Endothelial cell of umbilical vein (primary cell): ENCODE data around the gene DNAJC30. TPM values are rescaled to one million over a fixed set of nuclear protein-coding genes. Genes with fewer than 3 reads are reported as not detected.

Source experiments
- Bru-seq: library from RNA; stranded (reverse); fragments of 400-500 nt; gene quantifications from one replicate; lab custom pipeline; 2021; lab: Mats Ljungman, UMichigan
- BruChase-seq, 2 experiments: library from RNA; stranded (reverse); fragments of 400-500 nt; gene quantifications; one replicate each; lab custom pipeline; 2021; lab: Mats Ljungman, UMichigan
- BruUV-seq: library from RNA; stranded (reverse); fragments of 400-500 nt; replicated peaks from 2 replicates; lab custom pipeline; 2021; lab: Mats Ljungman, UMichigan
- CTCF ChIA-PET: fragments of 300-600, 350-600 bp; sonication (Branson Sonifier 250); formaldehyde crosslinking; loops from one replicate; lab custom pipeline; 2021; ENCODE audit warnings: antibody characterized with exemption, inconsistent platforms; lab: Charles Lee
- POLR2A ChIA-PET: fragments of 300-600, 350-600 bp; sonication (Branson Sonifier 250); formaldehyde crosslinking; loops from one replicate; lab custom pipeline; 2021; ENCODE audit warnings: antibody characterized with exemption, inconsistent platforms; lab: Charles Lee
- DNase-seq: peaks from one replicate; pipeline ENCODE4 v3.0.0-alpha.2; 2011; ENCODE audit warnings: low read depth, low spot score
- FAIRE-seq: peaks from 2 replicates; lab custom pipeline; 2011; peaks lifted over from hg19 to GRCh38; lab: Jason Lieb, UNC
- H2AFZ ChIP-seq: 2 replicates; pipeline ENCODE4 v1.6.0; 2012; ENCODE audit warnings: low read depth, low read length, control low read depth, inconsistent platforms
- H3K27ac ChIP-seq: 2 replicates; pipeline ENCODE4 v1.5.1; 2011; ENCODE audit warnings: low read depth, mild to moderate bottlenecking, control low read depth, low read length, moderate library complexity; ENCODE audit not compliant: insufficient read depth
- H3K27me3 ChIP-seq, 2 experiments: 2 replicates each; pipeline versions ENCODE4 v1.6.0 to v1.6.1; 2011; ENCODE audit warnings: low read length in 2 of 2, mixed read lengths in 1 of 2; ENCODE audit not compliant: control insufficient read depth in 2 of 2, insufficient read depth in 2 of 2
- H3K36me3 ChIP-seq, 2 experiments: 2 replicates in 1 of 2; 3 replicates in 1 of 2; pipeline ENCODE4 v1.5.1; 2011; ENCODE audit warnings: low read length in 2 of 2, mild to moderate bottlenecking in 1 of 2, moderate library complexity in 1 of 2; ENCODE audit not compliant: control insufficient read depth in 2 of 2, insufficient read depth in 2 of 2; ENCODE audit errors: extremely low read depth in 1 of 2
- H3K4me1 ChIP-seq: 3 replicates; pipeline ENCODE4 v1.5.1; 2011; ENCODE audit warnings: mild to moderate bottlenecking, low read length; ENCODE audit not compliant: control insufficient read depth, insufficient read depth; ENCODE audit errors: extremely low read depth
- H3K4me2 ChIP-seq: 2 replicates; pipeline ENCODE4 v1.6.1; 2011; ENCODE audit warnings: low read length, control low read depth, mixed read lengths; ENCODE audit not compliant: insufficient read depth
- H3K4me3 ChIP-seq, 3 experiments: fragments of 200-600 bp in 1 of 3; sonication (generic), shearing (Covaris generic) in 1 of 3; replicated peaks in 1 of 3; 2 replicates each; pipeline ENCODE4 v1.5.1; 2011 to 2016; ENCODE audit warnings: control low read depth in 3 of 3, low read length in 3 of 3, mild to moderate bottlenecking in 2 of 3, inconsistent platforms in 1 of 3, low read depth in 1 of 3, moderate library complexity in 1 of 3; ENCODE audit not compliant: insufficient read depth in 1 of 3
- H3K79me2 ChIP-seq: 2 replicates; pipeline ENCODE4 v1.6.0; 2012; ENCODE audit warnings: low read length, inconsistent platforms; ENCODE audit not compliant: control insufficient read depth, insufficient read depth
- H3K9ac ChIP-seq: replicated peaks from 2 replicates; pipeline ENCODE3; 2011; ENCODE audit warnings: low read length, control low read depth; ENCODE audit not compliant: insufficient read depth; ENCODE audit errors: extremely low read depth
- H3K9me1 ChIP-seq: replicated peaks from 3 replicates; pipeline ENCODE4 v1.6.0; 2011; ENCODE audit warnings: mild to moderate bottlenecking, low read length; ENCODE audit not compliant: control insufficient read depth, insufficient read depth; ENCODE audit errors: extremely low read depth
- H3K9me3 ChIP-seq: replicated peaks from 2 replicates; pipeline ENCODE4 v1.5.1; 2012; ENCODE audit warnings: low read length, inconsistent platforms; ENCODE audit not compliant: control insufficient read depth, insufficient read depth
- H4K20me1 ChIP-seq: replicated peaks from 2 replicates; pipeline ENCODE3; 2011; ENCODE audit warnings: mild to moderate bottlenecking, low read length; ENCODE audit not compliant: control insufficient read depth, insufficient read depth; ENCODE audit errors: extremely low read depth
- EZH2 ChIP-seq: IDR thresholded peaks from 2 replicates; pipeline ENCODE4 v1.6.1; 2012; ENCODE audit warnings: borderline replicate concordance, low read depth, mild to moderate bottlenecking, moderate library complexity, low read length, inconsistent platforms; ENCODE audit not compliant: severe bottlenecking
- GATA2 ChIP-seq: IDR thresholded peaks from 2 replicates; pipeline ENCODE4 v1.7.0; 2011; ENCODE audit warnings: low read depth, mild to moderate bottlenecking, moderate library complexity, mixed read lengths, low read length; ENCODE audit not compliant: insufficient read length, insufficient read depth
- MAX ChIP-seq: IDR thresholded peaks from 2 replicates; pipeline ENCODE4 v1.6.1; 2011; ENCODE audit not compliant: insufficient read depth, insufficient read length
- POLR2A ChIP-seq: IDR thresholded peaks from 2 replicates; pipeline ENCODE4 v1.6.1; 2012; ENCODE audit warnings: low read depth, mild to moderate bottlenecking, control low read depth, low read length
- POLR2AphosphoS5 ChIP-seq: IDR thresholded peaks from 2 replicates; pipeline ENCODE4 v1.6.1; 2012; ENCODE audit warnings: low read depth, mild to moderate bottlenecking, control low read depth, low read length, moderate library complexity; ENCODE audit not compliant: insufficient read depth
- dilution Hi-C: fragments of 300-500 bp; cut with MboI; formaldehyde crosslinking; loops from one replicate; pipeline ENCODE4 v1.15.0; 2019; ENCODE audit warnings: low sequenced_read_pairs; ENCODE audit not compliant: extremely low pct_ligation_motif_present
- intact Hi-C: fragments of 100-400 bp; cut with micrococcal nuclease; formaldehyde crosslinking; loops from one replicate; pipeline ENCODE4 v1.10.0; 2022
- long read RNA-seq: library from polyadenylated mRNA; stranded (forward); transcript quantifications from one replicate; pipeline ENCODE4 v2.0.0, GENCODE V29; 2021
- polyA minus RNA-seq, 3 experiments: library from RNA; depleted of rRNA, polyadenylated mRNA; stranded (reverse); fragments of >200 nt; gene quantifications; 1 replicate in 1 of 3; 2 replicates in 2 of 3; pipeline ENCODE4 v1.2.3, GENCODE V29; 2011
- polyA plus RNA-seq, 4 experiments: library from polyadenylated mRNA; depleted of rRNA in 3 of 4; stranded (reverse) in 3 of 4; unstranded in 1 of 4; fragments of >200 nt; gene quantifications; 2 replicates each; pipeline versions ENCODE4 v1.2.1 to v1.2.3, GENCODE V29; 2011 to 2012; ENCODE audit warnings: missing spikeins in 1 of 4
- total RNA-seq: library from RNA; stranded (reverse); gene quantifications from 2 replicates; pipeline ENCODE4 v1.2.3, GENCODE V29; 2021

Gene DNAJC30
- 10.4 and 11.9 TPM in 2 replicates for total RNA-seq
- 10.6 and 14.7 TPM in 2 replicates for polyA plus RNA-seq
- polyA plus RNA-seq (2011; cell fraction: cytosol; rRNA removed) = 6.7 and 9.0 TPM in 2 replicates
- polyA plus RNA-seq (2011; cell fraction: nucleus; rRNA removed) = 3.9 and 4.1 TPM in 2 replicates
- polyA plus RNA-seq (2012) = 7.5 and 7.6 TPM in 2 replicates
- polyA minus RNA-seq = 3.7 and 5.4 TPM in 2 replicates
- polyA minus RNA-seq (2011; cell fraction: cytosol; rRNA and poly(A)+ RNA removed) = 4.2 TPM
- 6.3 and 6.6 TPM in 2 replicates for polyA minus RNA-seq (2011; cell fraction: nucleus; rRNA and poly(A)+ RNA removed)
- percentile 72 among the genes with signal in this experiment for Bru-seq, nascent RNA
- percentile 59 among the genes with signal in this experiment for BruChase-seq, experiment 1, labeled RNA remaining after a 6-hour chase
- percentile 63 among the genes with signal in this experiment for BruChase-seq, experiment 2, labeled RNA remaining after a 2-hour chase
- long read RNA-seq, transcript DNAJC30-201 (1 exons, 2,485 nt) = major isoform, 55 of 55 reads
- long read RNA-seq, partial matches to known transcripts = 0 of 55 reads
- long read RNA-seq, other reads (novel, unspliced or antisense) = 0 of 55 reads

- H3K9ac ChIP-seq = peak within 1 kb of the TSS; percentile 88
- H3K27ac ChIP-seq = peak within 1 kb of the TSS; percentile 77
- FAIRE-seq (peak; percentile 93), DNase-seq (peak; percentile 94)
- H3K9me1 ChIP-seq = no peaks in the 10 kb centered on the region
- H3K27me3 ChIP-seq = no peaks in the 10 kb centered on the region
- dilution Hi-C loops = no loop called here
- TF ChIP-seq POLR2A (peak; percentile 93), EZH2 (no peak), GATA2 (no peak), MAX (peak; percentile 62), POLR2AphosphoS5 (peak; percentile 89)
- intact Hi-C loops = loop anchor here (1.0 kb wide), 1 partner anchor 35 kb away; no protein-coding TSS in a partner anchor
- peak within 1 kb of the TSS; percentile 83 for H3K4me2 ChIP-seq
- TSS peak; percentile 52 for BruUV-seq
- H3K4me3 ChIP-seq = peak within 1 kb of the TSS; percentile 65 to 88 (median 81)
- peaks cover 2 to 9% of the 10 kb centered on the region in 2 experiments for H3K36me3 ChIP-seq
- H3K4me1 ChIP-seq = peaks cover 14% of the 10 kb centered on the region
- ChIA-PET CTCF (no interaction called here), POLR2A (interaction anchor here (1.5 kb wide), 1 partner anchor 14 kb away, joined by 3 read pairs; no protein-coding TSS in a partner anchor)
- H2AFZ ChIP-seq = peak within 1 kb of the TSS; percentile 73
- no peaks in the 10 kb centered on the region for H4K20me1 ChIP-seq
- no peaks in the 10 kb centered on the region for H3K9me3 ChIP-seq
- peaks cover 59% of the 10 kb centered on the region for H3K79me2 ChIP-seq
Observed at GRCh38 chr7:73683056-73683787, at the start of gene DNAJC30, which contains the start of gene BUD23. Gene DNAJC30 (minus strand): TSS chr7:73683453. CDS start chr7:73683423, 30 bp downstream. Gene BUD23 (plus strand): TSS chr7:73683597. CDS start chr7:73683626, 29 bp downstream.
